HG03039 (cell line): ENCODE results near the gene LIMCH1.

Source experiments
- ATAC-seq: cut with Tn5 transposase; IDR thresholded peaks from one replicate; pipeline ENCODE4 v1.9.1; 2021; ENCODE audit warnings: mild to moderate bottlenecking, moderate library complexity; ENCODE audit not compliant: unreplicated experiment

Gene LIMCH1

DNA sequence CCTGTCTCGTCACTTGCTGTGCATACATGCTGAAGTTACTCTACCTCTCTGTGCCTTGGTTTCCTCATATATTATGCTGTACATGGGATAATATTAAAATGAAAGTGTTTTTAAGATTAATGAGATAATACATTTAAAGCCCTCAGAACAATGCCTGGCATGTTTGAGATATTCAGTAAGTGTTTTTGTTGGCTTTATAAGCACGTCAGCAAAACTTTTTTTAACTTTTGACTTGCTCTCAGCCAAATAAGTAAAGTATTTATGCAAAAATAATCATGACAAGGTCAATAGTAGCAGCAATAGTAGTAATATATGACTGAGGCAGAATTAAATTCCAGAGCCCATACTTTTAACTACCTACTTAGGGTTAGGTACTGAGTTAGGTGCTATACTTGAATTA, 29.2 kb downstream of the LIMCH1 start:
- ATAC-seq: no peak

DNA sequence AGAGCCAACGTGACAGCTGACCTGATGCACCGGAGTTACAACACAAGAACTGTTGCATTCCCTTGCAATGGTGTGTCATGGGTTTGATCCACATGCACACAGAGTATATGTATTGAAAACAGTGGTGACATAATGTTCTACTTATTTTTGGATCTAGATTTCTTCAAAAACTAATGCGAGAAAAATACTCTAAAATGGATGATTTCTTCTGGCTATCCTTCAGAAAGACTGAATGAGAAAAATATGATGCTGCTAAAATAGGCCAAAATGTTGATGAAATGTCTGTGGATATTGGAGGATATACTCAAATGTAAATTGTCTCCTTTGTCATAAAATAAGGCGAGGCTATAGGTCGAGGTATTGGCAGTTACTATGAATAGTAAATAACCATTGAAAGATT, 30.4 kb downstream of the LIMCH1 start:
- no peak for ATAC-seq

DNA sequence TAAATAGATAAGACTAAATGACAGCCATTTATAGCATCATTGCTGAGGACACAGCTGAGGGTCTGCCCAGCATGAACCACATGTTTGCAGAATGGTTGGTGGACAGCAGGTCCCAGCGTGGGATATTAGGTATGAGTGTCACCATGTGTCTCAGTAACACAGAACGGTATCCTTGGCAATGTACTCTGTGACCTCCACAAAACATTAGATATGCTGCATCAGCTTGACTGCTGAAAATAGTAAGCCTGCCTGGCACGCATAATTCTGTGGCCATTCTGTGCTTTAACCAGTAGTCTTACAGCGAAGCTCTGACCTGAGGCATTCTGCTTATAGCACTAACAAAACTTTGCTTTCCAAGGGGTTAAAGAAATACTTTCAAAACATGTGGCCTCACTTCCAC, 32.0 kb downstream of the LIMCH1 start:
- no peak for ATAC-seq

DNA sequence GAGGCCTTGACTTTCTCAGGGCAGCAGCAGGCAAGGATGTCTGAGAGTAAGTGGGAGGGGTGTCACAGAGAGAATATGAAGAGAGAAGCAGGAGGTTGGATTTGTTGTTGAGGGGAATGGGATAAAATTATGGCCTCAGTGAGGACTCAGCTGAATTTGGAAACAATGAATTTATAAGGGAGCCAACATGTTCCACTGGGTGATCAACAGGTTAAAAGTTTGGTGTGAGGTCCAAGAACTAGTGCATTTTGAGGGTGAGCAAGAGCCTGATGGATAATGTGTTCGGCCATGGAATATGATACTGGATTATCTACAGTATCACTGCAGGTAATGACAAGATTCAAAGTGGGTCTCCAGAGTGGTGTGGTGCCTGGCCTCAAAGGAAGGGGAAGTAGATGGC, 33.5 kb downstream of the LIMCH1 start:
- ATAC-seq: no peak

DNA sequence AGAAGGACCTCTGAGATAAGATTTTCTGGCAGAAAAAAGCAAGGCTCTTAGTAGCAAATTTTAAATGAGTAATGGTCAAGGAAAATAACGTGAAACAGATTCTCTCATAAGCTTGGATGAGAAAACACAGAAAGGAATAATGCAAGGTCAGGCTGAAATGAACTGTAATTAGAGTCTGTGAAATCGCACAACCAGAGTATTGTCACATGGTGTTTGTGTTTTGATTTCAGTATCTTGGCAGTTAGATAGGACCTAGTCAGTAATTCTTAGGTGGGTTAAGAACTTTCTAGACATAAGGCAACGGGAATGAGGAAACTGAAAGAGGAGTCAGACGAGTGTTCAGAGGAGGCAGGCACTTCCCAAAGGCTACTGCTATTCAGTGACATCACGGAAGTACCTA, 34.6 kb downstream of the LIMCH1 start:
- ATAC-seq: no peak

DNA sequence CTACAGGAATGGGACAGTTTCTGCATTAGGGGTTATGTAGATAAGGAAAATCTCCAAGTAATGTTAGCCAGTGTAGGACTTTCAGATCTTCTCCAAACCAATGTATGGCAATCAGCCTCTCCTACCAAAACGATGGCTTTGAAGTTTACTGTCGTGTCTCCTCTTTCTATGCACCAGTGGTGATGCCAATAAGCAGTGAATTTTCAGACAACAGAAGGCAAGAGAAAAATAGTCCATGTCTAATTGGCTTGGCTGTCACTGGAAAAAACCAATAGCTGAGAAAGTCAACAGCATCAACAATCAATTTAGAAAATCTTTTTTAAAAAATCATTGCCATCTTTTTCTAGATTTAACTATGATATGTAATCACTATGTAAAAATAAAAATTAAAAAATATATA, 35.0 kb downstream of the LIMCH1 start:
- no peak for ATAC-seq

DNA sequence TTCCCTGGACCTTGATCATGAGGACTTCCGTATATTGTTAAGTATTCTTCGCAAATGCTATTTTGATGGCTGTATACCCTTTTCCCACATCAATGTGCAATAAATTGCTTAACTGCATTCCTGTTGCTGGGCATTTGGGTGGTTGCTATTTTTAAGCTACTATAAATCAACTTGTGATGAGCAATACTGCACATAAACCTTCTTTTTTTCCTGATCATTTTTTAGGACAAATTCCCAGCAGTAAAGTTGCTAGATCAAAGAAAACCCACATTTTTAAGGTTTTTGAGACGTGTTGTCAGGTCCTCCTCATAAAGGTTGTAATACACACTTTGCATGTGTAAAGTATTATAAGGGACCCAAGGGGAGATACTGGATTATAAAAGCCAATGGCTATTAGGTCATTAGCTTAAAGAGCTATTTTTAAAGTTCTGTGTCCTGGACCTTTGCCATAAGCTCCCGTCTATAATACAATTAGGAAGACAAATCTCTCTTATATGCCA, 35.6 kb downstream of the LIMCH1 start:
- ATAC-seq: no peak

DNA sequence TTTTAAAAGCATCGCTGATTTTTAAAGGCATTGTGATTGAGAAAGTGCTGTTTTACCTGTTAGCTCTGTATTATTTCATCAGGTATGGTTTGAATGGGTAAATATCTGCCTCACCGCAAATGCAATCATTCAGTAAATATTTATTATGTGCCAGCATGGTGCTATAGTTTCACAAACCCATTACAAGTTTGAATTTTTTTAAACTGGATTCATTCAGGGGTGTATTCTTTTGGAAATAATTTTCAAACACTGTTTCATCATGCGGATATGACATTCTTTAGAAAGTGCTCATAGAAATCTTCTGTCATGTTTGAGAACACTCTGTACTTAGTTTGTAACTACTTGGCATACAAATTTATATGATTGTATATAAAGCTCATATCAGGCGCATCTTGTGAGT, 37.2 kb downstream of the LIMCH1 start:
- no peak for ATAC-seq

DNA sequence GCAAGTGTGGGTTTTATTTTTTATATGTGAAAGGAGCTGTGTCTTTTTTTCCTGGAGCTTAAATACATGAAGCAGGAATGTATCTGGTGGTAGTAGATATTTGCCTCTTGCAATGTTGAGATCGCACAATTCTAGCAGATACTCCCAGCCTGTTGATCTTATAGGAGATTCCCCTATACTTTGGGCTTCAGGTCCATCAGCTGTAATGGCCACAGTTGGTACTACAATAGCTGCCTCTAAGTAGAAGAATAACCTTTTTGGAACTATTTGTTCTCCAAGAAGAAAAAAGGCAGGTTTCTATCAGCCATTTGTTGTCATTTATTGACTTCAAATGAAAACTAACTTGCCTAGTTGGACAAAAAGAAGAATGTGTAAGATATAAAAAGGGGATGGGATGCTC, 37.7 kb downstream of the LIMCH1 start:
- ATAC-seq: no peak

DNA sequence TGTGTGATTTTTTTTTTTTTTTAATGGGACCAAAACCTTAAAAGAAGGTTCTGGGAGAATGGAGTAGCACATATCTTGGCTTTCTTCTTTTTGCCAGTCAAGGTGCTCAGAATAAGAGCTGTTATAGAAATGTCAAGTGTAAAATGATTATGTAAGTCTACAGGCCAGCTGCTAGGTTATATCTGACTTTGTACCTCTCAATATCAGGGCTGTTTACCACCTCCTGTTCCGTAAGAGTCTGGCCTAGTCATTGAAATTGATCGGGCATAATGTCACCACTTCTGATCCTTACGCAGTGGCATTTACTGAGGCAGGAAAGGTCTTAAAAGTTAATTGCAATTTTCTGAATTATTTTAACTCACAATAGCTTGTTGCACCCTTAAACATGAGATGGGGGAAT, 41.1 kb downstream of the LIMCH1 start:
- no peak for ATAC-seq

DNA sequence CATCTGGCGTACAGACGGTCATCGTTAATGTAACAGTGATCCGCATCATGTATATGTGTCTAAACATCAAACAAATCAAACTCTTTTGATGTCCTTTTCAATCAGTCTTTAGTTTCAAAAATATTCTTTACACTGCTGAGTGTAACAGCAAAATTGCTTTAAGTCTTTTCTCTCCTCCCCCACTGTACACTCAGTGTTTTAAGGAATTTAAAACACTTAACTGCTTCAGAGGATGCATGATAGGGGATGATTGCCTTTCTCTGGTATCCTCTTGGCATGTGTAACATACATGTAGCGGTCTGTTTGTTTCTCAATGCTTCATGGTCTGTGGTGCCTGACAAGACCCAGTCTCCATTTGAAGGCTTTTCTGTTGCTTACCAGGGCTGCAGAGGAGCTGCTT, 41.6 kb downstream of the LIMCH1 start:
- no peak for ATAC-seq

DNA sequence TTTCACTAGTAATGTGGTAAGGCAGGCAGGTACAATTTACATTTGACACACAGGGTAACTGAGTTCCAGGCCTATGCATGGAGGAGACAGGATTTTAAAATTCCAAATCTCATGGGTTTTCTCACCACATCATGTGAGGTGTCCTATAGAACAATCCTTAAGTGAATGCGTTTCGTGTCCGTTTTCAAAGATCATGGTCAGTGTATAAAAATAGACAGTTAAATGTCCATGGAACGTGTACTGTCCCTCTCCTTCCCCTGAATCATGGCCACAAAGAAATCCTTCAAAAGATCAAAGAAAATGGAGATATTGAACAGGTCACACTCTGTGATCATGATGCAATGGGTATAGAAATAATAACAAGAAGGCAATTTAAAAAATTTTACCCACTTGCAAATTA, 42.0 kb downstream of the LIMCH1 start:
- no peak for ATAC-seq

DNA sequence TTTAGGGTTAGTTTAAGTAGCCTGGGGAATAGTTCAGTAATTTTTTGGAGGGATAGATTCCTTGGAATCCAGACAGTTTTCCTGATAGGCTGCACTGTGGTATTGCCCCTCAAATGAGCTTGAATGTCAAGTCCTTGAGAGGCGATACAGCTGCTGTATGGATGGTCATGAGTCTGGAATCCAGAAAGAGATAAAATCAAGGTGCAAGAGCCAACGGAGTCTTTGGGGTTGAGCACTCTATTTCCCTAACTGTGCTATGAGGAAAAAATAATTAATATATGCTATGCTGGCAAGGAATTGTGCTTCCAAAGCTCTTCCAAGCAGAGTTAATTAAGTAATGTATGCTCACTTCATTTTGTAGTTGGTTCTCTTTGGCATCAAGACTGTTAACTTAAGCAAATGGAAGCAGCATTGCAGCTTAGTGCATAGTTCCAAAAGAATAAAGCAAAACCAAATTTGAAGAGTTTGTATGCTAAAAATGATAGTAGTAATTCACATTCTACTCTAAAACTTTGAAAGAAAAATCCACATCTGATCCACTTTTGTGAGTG, 48.8 kb downstream of the LIMCH1 start:
- no peak for ATAC-seq

DNA sequence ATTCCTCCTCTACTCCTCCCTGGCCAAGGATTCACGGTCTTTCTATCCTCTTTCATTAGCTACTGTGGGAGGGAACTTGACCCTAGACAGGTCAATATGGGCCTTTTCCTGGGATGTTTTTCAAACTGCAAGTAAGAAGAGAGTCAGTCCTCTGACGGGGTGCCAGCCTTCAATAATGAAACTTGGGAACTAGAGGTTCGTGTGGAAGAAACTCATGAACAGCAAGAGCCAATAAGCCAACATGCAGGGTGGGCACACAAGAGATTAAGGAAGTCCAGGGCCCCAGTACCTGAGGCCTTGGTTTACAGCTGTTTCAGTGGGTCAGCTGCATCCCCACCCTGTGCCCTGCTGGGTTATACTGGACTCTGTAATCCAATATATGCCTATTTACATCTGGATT, 49.3 kb downstream of the LIMCH1 start:
- ATAC-seq: no peak

DNA sequence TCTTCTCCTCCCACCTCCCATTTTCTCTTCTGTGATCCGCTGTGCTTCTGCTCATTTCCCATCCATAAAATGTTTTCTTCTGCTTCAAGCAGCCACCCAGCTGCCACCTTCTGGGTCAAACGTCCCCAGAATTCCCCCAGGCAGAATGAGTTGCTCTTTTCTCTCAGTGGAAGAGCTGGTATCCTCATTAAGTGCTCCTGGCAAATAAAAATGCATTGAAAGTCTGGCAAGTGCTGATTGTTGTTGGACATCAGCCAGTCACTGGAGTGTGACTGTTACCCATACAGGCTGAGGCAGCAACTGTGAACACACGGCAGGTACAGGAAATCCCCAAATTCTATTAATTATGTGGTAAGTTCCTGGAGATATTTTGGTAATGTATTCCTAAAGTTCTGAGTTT, 52.6 kb downstream of the LIMCH1 start:
- no peak for ATAC-seq

DNA sequence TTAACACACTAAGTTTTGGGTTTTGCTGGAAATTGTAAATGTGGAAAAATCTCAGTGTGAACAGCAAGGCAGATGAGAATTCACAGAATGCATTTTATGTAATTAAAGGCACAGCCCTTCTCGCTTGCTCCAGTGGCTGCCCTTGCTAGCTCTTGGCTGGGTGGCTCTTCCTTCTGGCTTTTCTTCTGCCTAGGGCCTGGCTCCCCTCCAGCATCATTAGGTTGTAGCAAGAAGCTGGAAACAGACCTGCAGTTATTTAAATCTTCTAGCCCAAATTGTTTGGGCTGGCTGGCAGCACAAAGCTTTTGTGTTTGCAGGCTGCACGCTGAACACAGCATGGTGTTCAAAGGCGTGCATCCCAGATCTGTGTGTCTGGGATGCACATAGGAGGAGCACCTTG, 56.5 kb downstream of the LIMCH1 start:
- ATAC-seq: no peak

DNA sequence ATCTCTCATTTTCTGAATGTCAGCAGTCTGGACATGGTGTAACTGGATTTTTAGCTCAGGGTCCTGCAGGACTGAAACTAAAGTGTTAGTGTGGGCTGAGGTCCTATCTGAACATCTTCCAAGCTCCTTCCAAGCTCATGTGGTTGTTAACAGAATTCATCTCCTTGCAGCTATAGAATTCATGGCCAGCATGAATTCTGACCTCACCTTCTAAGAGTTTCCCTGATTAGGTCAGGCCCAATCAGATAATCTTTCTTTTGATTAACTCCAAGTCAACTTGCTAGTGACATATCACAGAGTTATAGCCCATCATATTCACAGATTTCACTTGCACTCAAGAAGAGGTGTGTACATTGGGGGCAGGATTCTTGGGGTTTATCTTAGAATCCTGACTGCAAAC, 59.5 kb downstream of the LIMCH1 start:
- ATAC-seq: no peak

DNA sequence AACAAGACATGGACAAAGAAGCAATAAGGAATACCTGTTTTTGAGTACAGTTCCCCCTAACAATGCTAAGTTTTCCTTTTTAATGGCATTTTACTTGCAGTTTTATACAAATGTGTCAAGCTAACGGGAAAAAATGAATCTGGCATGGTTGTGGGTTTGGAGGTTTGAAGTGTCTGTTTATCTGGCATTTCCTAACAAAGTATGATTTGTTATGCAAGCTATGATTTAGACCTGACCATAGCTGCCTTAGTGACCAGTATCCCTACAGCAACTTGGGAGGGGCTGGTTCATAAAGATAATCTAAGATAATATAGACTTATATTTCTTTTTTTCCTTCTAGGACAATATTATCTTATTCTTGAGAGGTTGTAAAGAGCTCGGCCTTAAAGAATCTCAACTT, 60.6 kb downstream of the LIMCH1 start:
- ATAC-seq: no peak

DNA sequence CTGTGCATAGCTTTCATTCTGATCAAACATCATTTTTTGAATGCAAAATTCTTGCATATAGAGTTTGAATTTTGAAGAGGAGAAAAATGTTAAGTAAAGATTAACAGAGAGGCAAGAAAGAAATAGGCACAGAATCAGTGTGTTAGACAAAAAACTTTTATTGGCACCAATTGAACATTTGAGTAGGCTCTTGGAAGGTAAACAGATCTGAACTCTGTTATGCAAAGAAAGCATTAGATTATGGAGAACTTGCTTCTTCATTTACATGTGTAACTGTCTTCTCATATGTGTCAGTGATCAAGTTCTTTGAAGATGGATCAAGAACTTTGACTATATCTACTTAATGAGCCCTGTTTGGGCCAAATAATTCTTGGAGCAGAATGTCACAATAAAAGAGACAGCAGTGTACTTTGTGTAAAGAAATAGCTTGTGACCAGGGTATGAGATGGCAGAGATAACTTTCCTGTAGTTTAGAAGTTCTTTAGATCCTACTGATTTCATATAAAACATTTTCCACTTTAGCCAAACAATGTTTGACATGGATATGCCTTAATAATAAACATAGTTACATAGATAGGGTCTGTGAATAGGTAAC, 61.3 kb downstream of the LIMCH1 start:
- ATAC-seq: no peak

DNA sequence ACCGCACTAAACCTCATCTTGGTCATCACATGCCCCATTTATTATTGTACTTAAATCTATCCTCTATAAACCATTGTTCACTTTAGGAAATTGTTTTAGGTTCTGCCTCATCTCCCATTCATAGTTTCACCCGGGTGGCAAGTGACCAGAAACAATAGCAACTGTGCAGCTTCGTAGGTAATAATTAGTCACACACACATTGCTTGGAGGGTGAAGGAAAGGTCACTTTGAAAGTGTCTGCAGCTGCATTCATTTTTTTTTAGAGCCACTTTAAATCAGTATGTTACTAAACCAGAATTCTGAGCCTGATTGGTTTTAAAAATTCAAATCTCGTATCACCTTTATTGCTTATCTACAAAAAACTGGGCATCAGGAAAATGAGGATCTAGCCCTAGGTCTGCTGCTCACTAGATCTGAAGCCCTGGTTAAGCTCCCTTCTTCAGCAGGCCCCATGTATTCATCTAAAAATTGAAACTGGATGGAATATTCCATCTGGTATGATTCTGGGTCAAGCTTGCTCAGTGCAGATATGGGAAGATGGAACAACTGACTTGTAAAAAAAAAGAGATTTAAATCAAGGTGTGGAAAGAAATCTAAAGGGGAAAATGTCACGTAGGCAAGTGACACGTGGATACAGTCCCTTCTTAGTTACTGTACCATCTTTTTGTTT, 62.4 kb downstream of the LIMCH1 start:
- no peak for ATAC-seq

DNA sequence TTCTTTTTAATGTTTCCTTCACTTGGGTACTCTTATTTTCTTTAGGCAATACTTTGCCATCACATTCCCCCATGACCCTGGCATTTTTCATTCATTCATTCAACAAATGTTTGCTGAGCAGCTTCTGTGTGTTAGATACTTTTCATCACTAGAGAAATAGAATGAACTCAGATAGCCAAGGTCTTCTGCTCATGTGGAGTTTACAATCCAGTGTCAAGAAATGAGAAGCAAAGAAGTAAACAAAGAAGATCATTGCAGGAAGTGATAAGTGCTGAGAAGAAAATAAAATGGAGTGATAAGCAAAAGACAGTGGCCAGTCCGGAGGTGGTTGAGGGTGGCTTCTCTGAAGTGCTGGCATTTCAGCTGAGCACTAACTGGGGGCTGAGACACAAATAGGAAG, 63.1 kb downstream of the LIMCH1 start:
- no peak for ATAC-seq

DNA sequence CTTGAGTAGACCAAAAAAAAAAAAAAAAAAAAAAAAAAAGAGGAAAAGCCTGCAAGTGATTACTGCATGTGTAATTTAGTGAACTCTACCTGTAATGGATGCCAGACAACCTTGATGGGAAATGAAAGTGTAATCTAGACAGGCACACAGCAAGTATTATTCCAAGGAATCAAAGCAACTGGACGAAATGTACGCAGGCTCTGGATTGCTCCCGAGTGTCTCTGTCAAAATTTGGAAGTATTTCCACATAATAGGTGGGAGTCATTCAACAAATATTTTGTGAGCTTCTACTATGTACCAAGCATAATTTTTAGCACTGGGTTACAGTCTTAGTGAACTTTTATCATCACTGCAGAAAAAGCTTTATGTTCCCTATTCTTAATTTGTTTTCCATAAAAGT, 64.2 kb downstream of the LIMCH1 start:
- ATAC-seq: no peak
